CD4-positive, alpha-beta T cell treated with Interleukin-4 for 1 hour (primary cell): ENCODE data around the gene EMILIN2.
"Not testable (repeated sequence)": the region's sequence is repeated elsewhere in the genome, so short reads cannot be mapped to it uniquely, and the experiment has no call there.

Experiments
- DNase-seq, 2 donors: peaks; one replicate each; pipeline ENCODE4 v3.0.0-alpha.2; 2020 to 2022

Gene EMILIN2

DNA sequence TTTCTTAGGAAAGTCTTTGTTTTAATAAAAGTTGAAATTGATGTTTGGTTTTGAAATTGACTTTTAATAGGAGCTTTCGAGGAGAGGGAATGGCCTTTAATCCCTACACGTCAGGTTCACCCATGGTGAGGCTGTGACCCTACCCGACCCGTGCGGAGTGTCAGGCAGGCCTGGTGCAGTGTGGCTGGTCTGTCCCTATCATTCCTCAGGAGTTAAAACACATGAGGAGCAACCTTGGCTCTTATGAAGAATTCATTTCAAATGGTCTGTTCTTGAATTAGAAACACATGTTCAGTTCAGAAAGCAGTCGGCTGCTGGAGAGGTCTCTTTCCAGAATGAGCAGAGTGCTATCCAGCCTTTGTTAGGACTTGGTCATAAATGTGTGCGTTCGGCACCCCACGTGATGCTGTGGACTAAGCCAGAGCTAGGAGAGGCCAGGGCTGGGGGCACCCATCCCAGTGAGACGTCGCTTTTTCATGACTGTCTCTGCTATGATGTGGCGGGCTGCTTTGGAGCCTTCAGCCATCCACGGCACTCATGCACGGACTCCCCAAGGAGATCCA lies 54.7 kb downstream of the EMILIN2 start:
- DNase-seq: no peak

DNA sequence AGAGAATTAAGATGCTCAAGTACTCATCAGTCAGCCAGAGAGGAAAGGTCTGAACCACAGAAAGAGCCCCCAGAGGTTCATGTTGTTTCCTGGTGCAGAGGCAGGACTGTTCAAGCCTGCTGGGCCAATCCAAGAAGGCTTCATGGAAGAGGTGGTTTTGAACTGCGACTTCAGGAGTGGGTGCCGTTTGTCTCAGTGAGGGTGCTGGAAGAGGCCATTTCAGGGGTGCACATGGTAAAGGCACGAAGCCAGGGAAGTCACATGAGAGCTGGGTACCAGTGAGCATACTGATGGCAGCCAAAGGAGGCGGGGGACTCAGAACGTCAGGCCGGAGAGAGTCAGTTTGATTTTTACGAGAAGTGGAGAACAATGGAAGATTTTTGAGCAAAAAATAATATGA lies 55.5 kb downstream of the EMILIN2 start:
- DNase-seq: no peak

DNA sequence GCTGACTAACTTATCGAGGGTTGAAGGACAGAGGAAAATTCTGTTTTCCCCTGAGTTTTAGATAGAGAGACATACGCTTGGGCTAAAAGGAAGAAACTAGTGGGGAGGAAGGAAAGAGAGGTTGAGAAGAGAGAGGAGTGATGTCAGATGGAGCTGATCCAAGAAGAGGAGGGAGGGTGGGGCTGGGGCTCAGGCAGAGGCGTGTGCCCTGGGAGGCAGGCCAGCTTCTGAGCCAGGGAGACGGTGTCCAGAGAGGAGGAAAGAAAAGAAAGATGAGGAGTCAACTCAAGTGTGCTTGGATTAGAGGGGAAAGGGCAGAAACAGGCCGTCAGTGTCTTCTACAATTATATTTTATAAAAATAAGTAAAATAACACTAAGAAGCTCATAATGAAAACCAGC lies 56.2 kb downstream of the EMILIN2 start:
- DNase-seq: no peak

DNA sequence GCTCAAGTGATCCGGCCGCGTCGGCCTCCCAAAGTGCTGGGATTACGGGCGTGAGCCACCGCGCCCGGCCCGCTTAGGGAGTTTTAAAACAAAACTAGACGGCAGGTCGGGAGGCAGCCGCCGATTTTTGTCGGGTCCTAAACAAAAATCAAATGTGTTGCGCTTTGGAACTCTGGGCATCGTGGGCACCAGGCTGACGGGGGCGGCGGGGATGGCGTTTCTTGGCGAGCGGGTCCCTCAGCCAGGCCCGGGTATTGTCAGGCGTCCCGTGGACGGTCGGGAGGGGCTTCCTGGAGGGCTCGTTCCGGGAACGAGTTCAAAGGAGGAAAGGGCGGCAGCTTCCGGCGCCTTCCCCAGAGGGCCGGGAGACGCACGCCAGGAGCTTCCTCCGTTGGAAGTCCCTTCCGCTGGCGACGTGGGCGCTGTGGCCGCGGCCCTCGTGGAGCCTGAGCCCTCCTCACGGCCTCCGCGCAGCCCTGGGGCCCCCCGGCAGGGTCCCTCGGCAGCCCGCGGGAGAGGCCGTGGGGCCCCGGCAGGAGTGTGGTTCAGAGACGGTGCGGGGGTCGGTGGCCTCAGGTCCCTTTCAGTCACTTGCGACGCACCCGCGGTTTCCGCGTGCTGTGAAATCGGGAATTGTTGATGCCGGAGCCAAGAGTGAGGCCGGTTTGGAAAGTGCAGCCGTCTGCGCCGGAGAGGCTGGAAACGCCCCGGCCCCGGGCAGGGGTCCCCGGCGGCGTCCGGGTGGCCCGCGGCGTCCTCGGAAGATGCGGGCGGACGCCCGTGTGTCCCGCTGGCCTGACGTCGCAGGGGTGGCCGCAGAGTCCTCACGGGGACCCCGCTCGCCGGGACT lies 59.3 kb downstream of the EMILIN2 start:
- peak; percentile 29 to 43 for DNase-seq

DNA sequence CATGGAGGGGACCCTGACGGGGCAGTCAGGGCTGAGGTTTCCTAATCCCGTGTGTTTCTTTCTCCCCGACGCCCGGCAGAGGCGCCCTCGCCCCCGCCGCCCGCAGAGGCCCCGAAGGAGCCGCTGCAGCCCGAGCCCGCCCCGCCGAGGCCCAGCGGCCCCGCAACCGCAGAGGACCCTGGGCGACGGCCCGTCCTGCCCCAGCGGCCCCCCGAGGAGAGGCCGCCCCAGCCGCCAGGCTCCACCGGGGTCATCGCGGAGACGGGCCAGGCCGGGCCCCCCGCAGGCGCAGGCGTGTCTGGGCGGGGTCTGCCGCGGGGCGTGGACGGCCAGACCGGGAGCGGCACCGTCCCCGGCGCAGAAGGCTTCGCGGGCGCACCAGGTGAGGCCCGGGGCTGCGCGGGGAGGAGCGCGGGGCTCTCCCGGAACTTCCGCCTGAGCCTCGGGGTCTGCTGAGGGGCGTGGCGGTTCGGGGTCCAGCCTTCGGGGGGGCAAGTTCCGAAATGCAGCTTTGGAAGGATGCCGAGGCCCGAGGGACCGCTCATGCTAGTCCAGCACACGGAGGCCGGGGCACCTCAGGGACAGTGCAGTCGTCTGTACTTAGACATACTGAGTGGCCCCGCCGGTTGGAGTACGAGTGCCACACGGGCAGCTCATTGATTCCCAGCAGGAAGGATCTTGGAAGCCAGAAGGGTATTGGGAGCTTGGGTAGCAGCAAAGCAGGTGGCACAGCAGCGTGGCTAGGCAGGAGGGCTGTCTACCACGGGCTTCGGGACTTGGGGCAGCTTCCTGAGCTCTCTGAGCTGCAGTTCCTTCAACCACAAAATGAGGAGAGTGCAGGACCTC lies 60.1 kb downstream of the EMILIN2 start:
- DNase-seq: peak; percentile 29 to 52

DNA sequence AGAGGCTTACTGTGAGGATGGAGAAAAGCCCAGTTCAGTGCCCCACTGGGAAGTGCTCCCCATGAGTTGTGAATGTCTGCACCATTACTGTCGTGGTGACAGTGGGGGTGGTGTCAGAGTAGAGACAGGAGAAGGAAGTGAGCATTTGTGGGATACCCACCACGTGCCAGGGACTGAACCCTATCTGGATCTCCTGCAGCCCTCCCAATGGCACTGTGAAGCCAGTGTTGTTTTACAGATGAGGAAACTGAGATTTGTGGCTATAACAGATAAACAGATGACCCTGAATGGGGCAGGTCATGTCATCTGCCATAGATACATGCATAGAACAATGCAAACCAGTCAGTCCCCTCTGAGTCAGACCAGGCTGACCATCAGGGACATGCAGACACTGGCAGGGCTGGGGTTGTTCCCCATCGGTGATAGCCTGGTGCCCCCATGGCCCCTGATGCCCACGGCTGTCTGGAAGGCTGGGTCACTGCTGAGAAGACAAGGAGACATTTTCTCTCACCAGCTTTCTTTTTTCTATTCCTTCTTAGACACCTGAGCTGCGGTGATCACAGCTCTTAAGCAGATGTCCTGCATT lies 60.8 kb downstream of the EMILIN2 start:
- no peak for DNase-seq

DNA sequence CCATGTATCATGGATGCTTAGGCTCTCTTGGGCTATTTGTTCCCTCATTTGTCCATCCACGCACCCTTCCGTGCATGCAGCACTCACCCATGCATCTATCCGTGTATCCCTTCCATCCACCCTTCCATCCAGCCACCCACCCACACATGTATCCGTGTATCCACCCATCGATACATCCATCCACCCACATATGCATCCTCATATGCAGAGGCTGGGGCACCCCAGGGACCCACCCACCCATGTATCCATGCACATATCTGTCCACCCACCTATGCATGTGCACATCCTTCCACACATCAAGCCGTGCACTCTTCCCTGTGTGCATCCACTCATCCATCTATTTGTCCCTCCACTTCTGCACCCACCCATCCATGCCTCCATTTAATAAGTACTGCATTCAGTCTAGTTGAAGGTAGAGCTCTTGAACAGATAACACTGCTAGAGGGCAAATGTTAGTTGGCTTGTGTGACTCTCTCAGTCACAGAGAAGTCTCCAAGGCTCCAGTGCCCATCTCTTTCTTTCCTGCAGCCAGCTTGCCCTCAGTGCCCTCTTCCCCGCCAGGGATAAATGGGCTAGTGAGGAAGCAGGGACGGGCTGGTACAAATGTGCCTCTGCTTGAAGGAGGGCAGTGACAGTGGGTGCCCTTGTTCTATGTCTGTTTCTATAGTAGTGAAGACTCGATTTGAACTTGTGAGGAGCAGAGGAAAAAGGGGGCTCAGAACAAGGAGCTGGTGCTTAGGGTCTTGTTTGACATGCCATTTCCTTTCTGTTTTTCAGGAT lies 61.5 kb downstream of the EMILIN2 start:
- DNase-seq: no peak

DNA sequence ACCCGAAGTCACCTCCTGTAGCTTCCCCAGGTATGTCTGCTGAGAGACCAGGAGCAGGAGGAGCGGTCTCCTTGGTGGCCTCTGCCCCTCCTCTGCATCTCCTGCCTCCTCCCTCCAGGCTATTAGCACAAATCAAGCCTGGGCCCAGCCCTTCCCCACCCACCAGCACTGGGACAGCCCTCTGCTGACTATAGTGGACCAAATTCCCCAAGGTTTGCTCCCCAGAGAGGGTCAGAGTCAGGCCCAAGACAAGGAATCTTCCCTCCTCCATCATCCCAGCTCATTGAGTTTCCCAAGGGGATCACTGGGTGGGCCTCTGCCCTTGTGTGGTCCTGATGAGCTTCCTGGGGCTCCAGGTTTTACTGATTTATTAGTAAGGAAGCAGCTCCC lies 62.1 kb downstream of the EMILIN2 start:
- DNase-seq: no peak

DNA sequence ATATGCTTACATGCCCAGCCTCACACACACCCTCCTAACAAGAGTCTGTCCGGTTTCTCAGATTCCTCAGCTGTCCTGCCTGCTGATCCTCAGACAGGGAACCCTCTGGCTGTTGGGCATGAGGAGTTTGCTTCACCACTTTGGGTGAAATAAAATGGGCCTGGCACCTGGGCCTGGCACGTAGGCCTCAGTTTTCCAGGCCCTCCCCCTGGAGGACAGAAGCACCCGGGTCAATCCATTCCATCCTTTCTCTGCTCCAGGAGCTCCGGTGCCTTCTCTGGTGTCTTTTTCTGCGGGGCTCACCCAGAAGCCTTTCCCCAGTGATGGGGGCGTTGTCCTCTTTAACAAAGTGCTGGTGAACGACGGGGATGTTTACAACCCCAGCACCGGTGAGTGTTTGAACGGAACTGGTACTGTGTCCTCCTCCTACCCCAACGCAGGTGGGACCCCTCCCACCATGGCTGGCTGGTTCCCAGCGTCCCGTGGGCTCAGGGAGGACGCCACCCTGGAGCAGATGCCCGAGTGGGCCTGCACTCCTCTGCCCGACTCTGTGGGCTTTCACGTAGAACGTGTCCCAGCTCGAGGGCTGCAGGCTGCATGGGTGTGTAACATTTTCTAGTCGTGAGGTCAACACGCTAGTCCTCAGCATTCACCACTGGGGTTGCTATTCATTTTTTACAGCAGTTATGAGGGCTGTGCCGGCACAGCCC lies 62.8 kb downstream of the EMILIN2 start:
- no peak for DNase-seq

DNA sequence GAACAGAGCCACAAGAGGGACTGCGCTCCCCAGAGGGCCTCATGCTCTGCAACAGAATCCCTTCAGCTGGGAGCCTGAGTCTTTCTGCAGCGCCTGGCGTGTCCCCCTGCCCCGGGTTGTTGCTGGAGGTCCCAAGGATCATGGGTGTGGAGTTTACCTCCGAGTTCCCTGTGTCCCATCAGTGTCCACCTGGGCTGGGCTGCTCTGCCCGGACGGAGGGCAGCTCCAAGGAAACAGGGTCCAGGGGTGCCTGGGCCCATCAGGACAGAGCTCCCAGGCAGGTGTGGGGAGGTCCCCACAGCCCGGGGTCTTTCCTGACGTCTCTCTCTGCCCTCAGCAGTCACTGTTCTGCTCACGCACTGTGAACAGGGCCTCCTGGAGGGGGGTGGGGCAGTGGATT lies 63.5 kb downstream of the EMILIN2 start:
- no peak for DNase-seq

DNA sequence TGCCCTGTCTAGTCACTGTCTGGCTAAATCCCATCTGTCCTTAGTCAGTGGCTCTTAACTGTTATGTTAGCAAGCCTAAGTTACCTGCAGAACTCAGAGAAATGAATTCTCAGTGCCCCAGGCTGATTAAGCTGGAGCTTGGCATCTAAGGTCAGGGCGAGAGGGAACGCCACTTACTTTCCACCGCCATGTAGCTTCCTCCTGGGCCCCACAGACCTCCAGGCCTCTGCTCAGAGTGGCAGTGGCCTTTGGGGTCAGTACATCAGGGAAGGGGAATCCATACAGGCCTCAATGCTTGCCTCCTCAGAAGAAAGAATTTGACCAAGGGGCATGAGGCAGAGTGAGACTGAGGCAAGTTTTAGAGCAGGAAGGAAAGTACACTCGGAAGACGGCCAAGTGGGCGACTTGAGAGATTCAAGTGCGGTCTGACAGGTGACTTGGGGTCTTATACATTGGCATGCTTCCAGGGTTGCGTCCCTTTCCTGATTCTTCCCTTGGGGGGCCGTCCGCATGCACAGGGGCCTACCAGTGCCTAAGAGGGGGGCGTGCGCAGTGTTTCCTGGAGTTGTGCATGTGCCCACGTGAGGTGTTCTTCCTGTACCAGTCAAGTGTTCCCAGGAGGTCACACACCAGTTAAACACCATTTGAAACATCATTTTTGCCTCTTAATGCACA lies 64.1 kb downstream of the EMILIN2 start:
- DNase-seq: no peak

DNA sequence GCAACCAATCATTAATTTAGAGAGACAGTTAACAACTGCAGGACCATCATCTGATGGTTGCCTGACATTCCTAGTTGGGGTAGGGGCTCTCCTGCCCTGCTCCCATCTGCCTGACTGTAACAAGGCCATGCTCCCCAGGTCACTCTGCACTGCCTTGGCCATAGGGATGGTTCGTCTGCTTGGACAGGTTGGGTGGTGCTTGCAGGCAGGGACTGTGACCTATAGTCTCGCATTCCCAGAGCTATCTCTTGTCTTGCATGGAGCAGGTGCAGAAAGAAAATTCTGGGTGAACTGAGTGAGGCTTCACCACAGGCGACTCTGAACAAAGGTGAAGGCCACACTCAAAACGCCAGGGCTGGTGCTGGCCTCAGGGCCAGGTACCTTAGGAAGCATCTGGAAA lies 64.7 kb downstream of the EMILIN2 start:
- no peak for DNase-seq

DNA sequence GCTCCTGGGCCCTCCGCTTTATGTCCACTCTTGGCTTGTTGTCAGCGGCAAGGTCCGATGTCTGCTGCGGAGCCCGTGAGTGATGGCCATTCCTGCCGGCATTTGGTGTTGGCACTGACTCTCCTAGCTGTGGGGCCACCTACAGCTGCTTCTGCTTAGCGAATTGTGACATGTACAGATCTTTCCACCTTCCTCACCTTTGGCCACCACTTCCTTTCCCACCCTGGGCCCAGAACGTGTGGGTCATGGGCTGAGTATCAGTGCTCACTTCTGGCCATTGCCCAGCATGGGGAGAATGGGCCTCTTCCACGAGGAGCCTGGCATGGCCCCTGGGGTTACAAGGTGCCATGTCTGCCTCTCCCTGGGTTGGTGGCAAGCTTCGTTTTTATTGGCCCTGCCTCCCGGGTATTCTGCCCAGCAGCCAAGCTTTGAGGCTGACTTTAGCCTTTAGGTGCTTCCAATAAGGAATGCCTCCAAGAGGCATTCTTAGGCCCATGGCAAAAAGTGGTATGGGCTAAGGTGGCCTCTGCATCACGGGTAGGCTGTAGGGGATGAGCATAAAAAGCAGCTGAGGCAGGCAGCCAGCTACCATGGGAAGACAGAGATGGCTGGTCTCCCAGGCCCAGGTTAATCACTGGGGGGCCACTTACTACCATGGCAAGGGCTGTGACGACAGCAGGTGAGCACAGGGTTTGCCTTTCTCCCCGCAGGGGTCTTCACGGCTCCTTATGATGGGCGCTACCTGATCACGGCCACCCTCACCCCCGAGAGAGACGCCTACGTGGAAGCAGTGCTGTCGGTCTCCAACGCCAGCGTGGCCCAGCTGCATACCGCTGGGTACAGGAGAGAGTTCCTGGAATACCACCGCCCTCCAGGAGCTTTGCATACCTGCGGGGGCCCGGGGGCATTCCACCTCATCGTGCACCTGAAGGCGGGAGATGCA lies 65.8 kb downstream of the EMILIN2 start:
- DNase-seq: no peak

DNA sequence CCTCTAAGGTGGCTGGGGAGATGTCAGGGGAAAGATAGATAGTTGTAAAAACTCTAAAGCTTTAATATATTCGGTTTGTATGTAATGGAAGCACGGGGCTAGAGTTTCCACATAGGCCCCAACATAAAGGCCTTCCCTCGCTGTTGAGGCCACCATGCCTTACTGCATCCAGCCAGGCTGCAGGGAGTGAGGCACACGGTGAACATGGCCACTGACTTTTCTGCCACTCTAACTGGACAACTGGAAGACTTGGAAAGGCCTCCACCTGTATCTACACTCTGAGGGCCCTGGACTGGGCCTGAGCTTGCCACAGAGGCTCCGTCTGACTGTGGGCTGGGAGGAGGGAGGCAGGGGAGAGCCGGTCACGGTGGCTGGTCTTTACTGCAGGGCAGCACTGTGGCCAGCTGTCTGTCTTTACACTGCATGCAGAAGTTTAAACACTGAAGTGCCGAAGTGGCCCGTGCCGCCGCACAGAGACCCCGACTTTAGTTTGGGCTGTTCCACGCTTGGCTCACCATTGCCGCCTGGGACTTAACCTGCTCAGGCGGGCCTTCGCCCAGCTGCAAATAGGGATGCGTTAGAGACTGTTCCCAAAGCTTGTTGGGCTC lies 66.7 kb downstream of the EMILIN2 start:
- DNase-seq: no peak

DNA sequence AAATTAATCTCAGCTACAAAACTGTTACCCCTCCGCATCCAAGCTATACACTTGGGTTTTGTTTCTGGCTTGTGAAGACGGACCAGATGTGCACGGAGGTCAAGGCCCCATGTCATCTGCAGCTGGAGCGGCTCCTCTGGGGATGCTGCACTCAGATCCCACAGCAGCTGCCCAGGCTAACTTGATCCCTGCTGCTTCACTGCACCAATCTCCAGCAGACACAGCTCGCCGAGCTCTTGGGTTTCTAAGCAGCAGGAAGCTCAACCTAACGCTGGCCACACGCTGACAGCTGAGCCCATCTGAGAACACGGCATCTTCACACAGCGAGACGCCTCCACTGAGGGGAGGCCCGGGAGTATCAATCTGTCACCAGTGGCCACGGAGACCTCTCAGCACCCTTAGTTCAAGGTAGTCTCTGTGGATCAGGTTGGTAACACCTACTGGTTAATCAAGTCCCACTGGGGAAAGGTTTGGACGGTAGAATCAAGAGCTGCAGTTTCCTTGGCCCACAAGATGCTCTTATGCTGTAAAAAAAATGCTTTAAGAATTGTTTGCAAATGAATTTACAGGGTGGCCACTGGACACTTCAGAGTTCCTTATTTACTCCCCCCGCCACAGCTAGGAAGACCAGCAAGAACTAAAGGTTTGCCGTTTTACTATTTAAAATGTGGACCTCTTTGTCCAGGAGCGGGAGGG lies 67.5 kb downstream of the EMILIN2 start:
- no peak for DNase-seq

DNA sequence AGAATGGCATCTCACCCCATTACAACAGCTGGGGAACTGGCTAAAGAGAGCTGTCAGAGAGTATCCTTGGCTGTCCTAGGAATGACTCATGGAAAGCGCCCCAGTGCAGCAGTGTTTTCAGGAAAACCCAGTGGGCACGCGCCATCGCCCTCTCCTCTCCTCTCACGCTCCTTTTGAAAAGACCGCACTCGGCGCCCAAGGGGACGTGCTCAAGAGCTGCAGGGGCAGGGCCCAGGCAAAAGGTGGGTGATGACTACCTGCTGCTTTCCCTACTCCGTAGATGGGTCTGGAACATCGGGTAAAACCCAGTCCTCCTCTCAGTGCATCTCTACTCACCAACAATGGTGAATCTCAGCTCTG lies 68.1 kb downstream of the EMILIN2 start:
- DNase-seq: no peak

DNA sequence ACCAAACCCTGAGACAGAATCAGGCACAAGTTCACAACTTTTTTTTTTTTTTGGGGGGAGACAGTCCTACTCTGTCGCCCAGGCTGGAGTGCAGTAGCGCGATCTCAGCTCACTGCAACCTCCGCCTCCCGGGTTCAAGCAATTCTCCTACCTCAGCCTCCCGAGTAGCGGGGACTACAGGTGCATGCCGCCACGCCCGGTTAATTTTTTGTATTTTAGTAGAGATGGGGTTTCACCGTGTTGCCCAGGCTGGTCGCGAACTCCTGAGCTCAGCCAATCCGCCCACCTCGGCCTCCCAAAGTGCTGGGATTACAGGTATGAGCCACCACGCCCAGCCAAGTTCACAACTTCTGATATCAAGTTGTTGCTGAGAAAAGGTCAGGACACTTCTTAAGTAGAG lies 68.7 kb downstream of the EMILIN2 start:
- DNase-seq: not testable (repeated sequence)

DNA sequence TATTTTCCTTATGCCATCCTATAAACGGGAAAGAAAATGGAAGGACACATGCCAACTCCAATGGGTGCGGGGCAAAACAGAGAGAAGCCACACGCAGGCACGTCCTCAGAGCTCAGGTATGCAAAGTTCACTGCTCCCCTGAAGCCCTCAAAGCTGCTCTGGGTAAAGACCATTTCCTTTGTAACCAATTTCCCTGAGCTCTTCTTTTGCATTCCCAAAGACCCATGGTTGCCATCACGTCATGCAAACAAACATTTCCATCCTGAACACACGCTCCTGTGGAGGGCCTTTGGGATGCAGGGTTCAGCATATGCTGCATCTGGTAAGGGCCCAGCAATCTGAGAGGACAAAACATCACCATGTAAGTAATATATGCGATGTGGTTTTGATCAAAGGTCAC lies 69.4 kb downstream of the EMILIN2 start:
- DNase-seq: no peak
